HG02885 (cell line): ENCODE results near the gene CHCHD6.

Experiments
- ATAC-seq: cut with Tn5 transposase; IDR thresholded peaks from one replicate; pipeline ENCODE4 v1.9.1; 2021; ENCODE audit warnings: mild to moderate bottlenecking; ENCODE audit not compliant: unreplicated experiment, poor library complexity

Gene CHCHD6

GRCh38 chr3:126952261-126952982 is 248.4 kb downstream of the CHCHD6 start:
- no peak for ATAC-seq

GRCh38 chr3:126952983-126953660 is 249.1 kb downstream of the CHCHD6 start:
- ATAC-seq = no peak

- peak; percentile 73 for ATAC-seq
Observed at GRCh38 chr3:126954141-126954842, 250.3 kb downstream of the CHCHD6 start.

GRCh38 chr3:126955004-126955790 is 251.2 kb downstream of the CHCHD6 start:
- ATAC-seq = peak; percentile 76

- no peak for ATAC-seq
Observed at GRCh38 chr3:126956361-126956760, 252.3 kb downstream of the CHCHD6 start.

GRCh38 chr3:126956866-126957650 is 253.0 kb downstream of the CHCHD6 start:
- no peak for ATAC-seq

GRCh38 chr3:126957776-126958637 is 254.0 kb downstream of the CHCHD6 start:
- ATAC-seq = no peak

GRCh38 chr3:126958638-126959085 is 254.6 kb downstream of the CHCHD6 start:
- no peak for ATAC-seq

- no peak for ATAC-seq
Observed at GRCh38 chr3:126959136-126959920, 255.3 kb downstream of the CHCHD6 start.

- ATAC-seq = no peak
Observed at GRCh38 chr3:126959921-126960603, 256.0 kb downstream of the CHCHD6 start.

GRCh38 chr3:126960604-126960995 is 256.6 kb downstream of the CHCHD6 start:
- ATAC-seq = no peak

- no peak for ATAC-seq
Observed at GRCh38 chr3:126961191-126961790, 257.3 kb downstream of the CHCHD6 start.

- ATAC-seq = no peak
Observed at GRCh38 chr3:126961791-126962461, 257.9 kb downstream of the CHCHD6 start.

GRCh38 chr3:126962756-126963155 is 258.7 kb downstream of the CHCHD6 start:
- no peak for ATAC-seq

GRCh38 chr3:126963261-126964190 is 259.5 kb downstream of the CHCHD6 start:
- ATAC-seq = no peak
